Breast epithelium (tissue), 4 donors: ENCODE results near the gene BTBD19. TPM values are rescaled to one million over a fixed set of nuclear protein-coding genes. Genes with fewer than 3 reads are reported as not detected.
"Not testable (repeated sequence)": the region's sequence is repeated elsewhere in the genome, so short reads cannot be mapped to it uniquely, and the experiment has no call there.

Source experiments
- DNase-seq, 2 donors: peaks; one replicate each; pipeline ENCODE4 v3.0.0-alpha.2; 2019; ENCODE audit warnings: low spot score in 2 of 2
- H3K27ac ChIP-seq, 2 donors: fragments of 200-600 bp; sonication (generic) in 1 of 2; one replicate each; pipeline ENCODE4 v1.5.1; 2016 to 2019; ENCODE audit warnings: mild to moderate bottlenecking in 1 of 2
- H3K27me3 ChIP-seq, 2 donors: fragments of 200-600 bp; sonication (generic) in 1 of 2; one replicate each; pipeline versions ENCODE4 v1.5.1 to v1.6.0; 2017 to 2019; ENCODE audit warnings: control low read depth in 1 of 2, mild to moderate bottlenecking in 1 of 2
- H3K36me3 ChIP-seq: fragments of 200-600 bp; one replicate; pipeline ENCODE4 v1.5.1; 2019
- H3K4me1 ChIP-seq, 2 donors: fragments of 200-600 bp; sonication (generic); one replicate each; pipeline ENCODE4 v1.5.1; 2016 to 2019; ENCODE audit warnings: control low read depth in 1 of 2
- H3K4me3 ChIP-seq, 3 donors: fragments of 200-600 bp; sonication (generic); 1 replicate in 2 of 3; 2 replicates in 1 of 3; pipeline ENCODE4 v1.5.1; 2016 to 2019; ENCODE audit warnings: mild to moderate bottlenecking in 3 of 3, moderate library complexity in 2 of 3
- H3K9me3 ChIP-seq, 2 donors: fragments of 200-600 bp; sonication (generic) in 1 of 2; one replicate each; pipeline ENCODE4 v1.5.1; 2016 to 2019; ENCODE audit warnings: control low read depth in 1 of 2
- CTCF ChIP-seq, 3 donors: fragments of 450-650 bp; IDR thresholded peaks; one replicate each; pipeline ENCODE4 v1.5.1; 2016 to 2017; ENCODE audit warnings: antibody characterized with exemption in 3 of 3, mild to moderate bottlenecking in 3 of 3, moderate library complexity in 3 of 3
- POLR2A ChIP-seq: fragments of 450-650 bp; IDR thresholded peaks from one replicate; pipeline ENCODE4 v1.6.1; 2016; ENCODE audit warnings: antibody characterized with exemption, mild to moderate bottlenecking, moderate library complexity
- POLR2AphosphoS5 ChIP-seq, 3 donors: sonication (generic); formaldehyde crosslinking; IDR thresholded peaks; one replicate each; pipeline ENCODE4 v1.6.1; 2017; ENCODE audit warnings: antibody characterized with exemption in 3 of 3
- intact Hi-C: fragments of 100-400 bp; cut with DNase I; formaldehyde crosslinking; loops from one replicate; pipeline ENCODE4 v1.15.1; 2023; ENCODE audit warnings: low total_unique reads
- total RNA-seq, 3 donors: library from RNA; depleted of rRNA; stranded (reverse); fragments of >200 nt; gene quantifications; one replicate each; pipeline ENCODE4 v1.1.0, GENCODE V29; 2016

Gene BTBD19
- total RNA-seq, 3 donors from 2014 or later, result 3.8 to 7.0 (median 6.9) TPM

- H3K4me1 ChIP-seq, result peaks cover 33 to 43% of the 10 kb centered on the region in 2 donors
- peak overlapping the region in 2 of 3 donors; percentile 34 to 41 for H3K4me3 ChIP-seq
These were observed 810 bp upstream of the BTBD19 start for GRCh38 chr1:44807364-44808062.

GRCh38 chr1:44808938-44809917 lies 905 bp downstream of the BTBD19 start:
- peak in 1 of 2 donors; percentile 39 for DNase-seq
- Histone ChIP-seq H3K27me3 (no peaks in the 10 kb centered on the region), H3K9me3 (no peaks in the 10 kb centered on the region), H3K36me3 (no peaks in the 10 kb centered on the region), H3K27ac (peak overlapping the region; percentile 100), H3K4me1 (peaks cover 30 to 43% of the 10 kb centered on the region in 2 donors), H3K4me3 (peak overlapping the region; percentile 28 to 41 (median 34))
- intact Hi-C loops, result no loop called here
- TF ChIP-seq CTCF (IDR thresholded peaks at IDR 0.05) (no peak), POLR2AphosphoS5 (IDR thresholded peaks at IDR 0.05) (peak in 1 of 3 donors; percentile 59), POLR2A (no peak)

More at GRCh38 chr1:44807364-44808062, 810 bp upstream of the BTBD19 start:
- DNase-seq, result peak; percentile 95 to 97
- intact Hi-C loops, result no loop called here
- Histone ChIP-seq H3K27ac (peak overlapping the region; percentile 100), H3K27me3 (no peaks in the 10 kb centered on the region), H3K36me3 (no peaks in the 10 kb centered on the region), H3K9me3 (no peaks in the 10 kb centered on the region)
- TF ChIP-seq CTCF (IDR thresholded peaks at IDR 0.05) (peak in 2 of 3 donors; percentile 8 to 19), POLR2A (no peak), POLR2AphosphoS5 (IDR thresholded peaks at IDR 0.05) (peak in 2 of 3 donors; percentile 90 to 94)

GRCh38 chr1:44810101-44810761 lies 1.9 kb downstream of the BTBD19 start:
- H3K4me1 ChIP-seq, result peaks cover 30 to 43% of the 10 kb centered on the region in 2 donors
- DNase-seq, result peak; percentile 91 to 96
- H3K36me3 ChIP-seq, result no peaks in the 10 kb centered on the region
- TF ChIP-seq POLR2AphosphoS5 (IDR thresholded peaks at IDR 0.05), result peak in 2 of 3 donors; percentile 32
- no peak for TF ChIP-seq CTCF (IDR thresholded peaks at IDR 0.05)
- H3K4me3 ChIP-seq, result peak overlapping the region in 1 of 3 donors; percentile 41
- H3K27ac ChIP-seq, result peak overlapping the region; percentile 100
- intact Hi-C loops, result no loop called here
- no peaks in the 10 kb centered on the region for H3K27me3 ChIP-seq
- H3K9me3 ChIP-seq, result no peaks in the 10 kb centered on the region

GRCh38 chr1:44810762-44811105 lies 2.4 kb downstream of the BTBD19 start:
- H3K9me3 ChIP-seq, intact Hi-C loops, H3K27me3 ChIP-seq, H3K36me3 ChIP-seq: not testable (repeated sequence)
- DNase-seq, result peak in 1 of 2 donors; percentile 19
- peaks cover 30 to 43% of the 10 kb centered on the region in 2 donors for H3K4me1 ChIP-seq
- peak overlapping the region; percentile 100 for H3K27ac ChIP-seq
- peak overlapping the region in 1 of 3 donors; percentile 41 for H3K4me3 ChIP-seq

GRCh38 chr1:44811234-44811633 lies 2.9 kb downstream of the BTBD19 start:
- Histone ChIP-seq H3K4me1 (peaks cover 26 to 43% of the 10 kb centered on the region in 2 donors), H3K4me3 (no peak overlapping the region), H3K36me3 (no peaks in the 10 kb centered on the region), H3K9me3 (no peaks in the 10 kb centered on the region), H3K27ac (peak overlapping the region; percentile 100), H3K27me3 (no peaks in the 10 kb centered on the region)
- peak in 1 of 2 donors; percentile 7 for DNase-seq
- TF ChIP-seq CTCF (IDR thresholded peaks at IDR 0.05) (no peak), POLR2A (no peak), POLR2AphosphoS5 (IDR thresholded peaks at IDR 0.05) (no peak)
- intact Hi-C loops, result no loop called here
